ENCODE results near the gene FNDC10.
A peak's percentile ranks its signal among the peaks of the same experiment; 100 is the strongest.
"Not testable (repeated sequence)": the region's sequence is repeated elsewhere in the genome, so short reads cannot be mapped to it uniquely, and the experiment has no call there.

The FNDC10 gene

DNA sequence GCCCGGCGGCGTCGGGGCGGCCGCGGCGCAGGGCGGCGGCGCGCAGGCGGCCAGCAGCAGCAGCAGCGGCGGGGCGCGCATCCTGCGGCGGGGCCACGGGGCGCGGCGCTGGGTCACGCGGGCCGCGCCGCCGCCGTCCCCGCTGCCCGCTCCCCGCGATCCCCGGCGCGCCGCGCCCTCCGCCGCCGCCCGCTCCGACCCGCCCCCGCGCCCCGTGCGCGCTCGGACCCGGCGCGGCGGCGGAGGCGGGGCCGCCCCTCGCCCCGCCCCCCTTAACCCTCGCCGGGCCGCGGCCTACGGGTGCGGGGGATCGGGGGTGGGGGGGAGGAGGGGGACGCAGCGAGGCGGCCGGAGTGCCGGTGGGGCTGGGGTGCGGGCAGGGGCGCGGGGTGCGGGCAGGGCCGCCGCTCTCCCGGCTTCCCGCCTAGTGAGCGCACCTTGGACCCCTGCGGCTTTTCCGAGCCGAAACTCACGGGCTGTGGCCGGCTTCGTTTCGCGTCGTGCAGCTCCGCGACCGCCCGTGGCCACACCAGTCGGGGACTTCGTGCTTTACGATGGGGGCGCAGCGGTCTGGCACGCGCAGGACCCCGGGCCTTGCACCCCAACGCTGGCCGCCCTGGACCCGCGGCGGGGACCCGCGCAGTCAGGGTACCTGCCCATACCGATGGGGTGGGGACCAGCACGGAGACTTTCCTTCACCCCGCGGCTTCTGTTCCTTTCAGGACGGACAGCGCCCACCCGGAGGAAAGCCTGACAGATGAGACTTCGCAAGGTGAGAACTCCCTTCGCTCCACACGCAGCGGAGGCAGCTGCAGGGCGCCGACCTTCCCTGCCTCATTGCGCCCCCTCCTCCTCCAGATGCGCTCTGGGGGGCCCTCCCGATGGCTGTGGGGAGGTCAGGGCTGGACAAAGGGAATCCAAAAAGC lies at the start of gene FNDC10:
Gene FNDC10, minus strand, starts transcription at position 201 of the 926 bp plus-strand sequence. Its CDS starts 120 bp downstream, at position 81.
- TF ChIP-seq POLR2A (IDR thresholded peaks at IDR 0.05; ENCODE audit: low read length) = no peak
- no peak for TF ChIP-seq GATA1 (IDR thresholded peaks at IDR 0.05; ENCODE audit: low read depth, low read length)
- DNase-seq = peak in 1 of 2 experiments; percentile 40

DNA sequence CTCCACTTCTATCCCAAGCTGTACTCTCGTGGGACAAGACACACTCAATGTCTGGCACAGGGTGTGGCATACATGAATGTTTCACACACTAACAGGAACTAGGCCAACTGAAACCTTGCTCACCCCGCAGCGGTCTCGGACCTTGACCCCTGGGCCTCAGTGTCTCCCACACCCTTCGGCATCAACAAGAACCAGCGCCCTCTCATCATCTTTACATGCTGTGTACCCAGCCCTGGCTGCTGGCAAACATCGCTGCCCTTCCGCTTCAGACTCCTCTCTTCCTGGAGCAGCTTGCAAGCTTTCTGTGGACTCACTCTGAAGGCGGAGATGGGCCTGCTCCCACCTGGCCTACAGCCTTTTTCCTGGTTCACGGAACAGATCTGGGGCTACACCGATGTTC lies 48.3 kb upstream of the FNDC10 start:
- DNase-seq = not testable (repeated sequence)

GRCh38 chr1:1647567-1648241 lies 47.8 kb upstream of the FNDC10 start:
- peak; percentile 93 to 95 for DNase-seq

DNA sequence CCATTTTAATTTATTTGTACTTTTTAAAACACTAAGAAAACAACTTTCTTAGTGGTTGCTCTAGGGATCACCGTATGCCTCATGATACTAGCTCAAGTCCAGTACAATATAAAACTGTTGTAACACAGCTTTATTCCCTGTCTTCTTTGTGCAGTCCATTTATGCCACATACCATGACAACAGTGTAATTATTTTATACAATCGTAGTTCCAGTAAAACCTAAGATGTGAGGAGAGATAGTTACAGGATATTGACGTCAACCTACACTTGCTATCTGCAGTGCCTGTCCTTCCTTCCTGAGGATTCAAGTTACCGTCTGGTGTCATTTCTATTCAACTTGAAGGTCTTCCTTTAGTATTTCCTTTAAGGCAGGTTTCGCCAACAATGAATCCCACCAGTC lies 46.4 kb upstream of the FNDC10 start:
- not testable (repeated sequence) for DNase-seq

DNA sequence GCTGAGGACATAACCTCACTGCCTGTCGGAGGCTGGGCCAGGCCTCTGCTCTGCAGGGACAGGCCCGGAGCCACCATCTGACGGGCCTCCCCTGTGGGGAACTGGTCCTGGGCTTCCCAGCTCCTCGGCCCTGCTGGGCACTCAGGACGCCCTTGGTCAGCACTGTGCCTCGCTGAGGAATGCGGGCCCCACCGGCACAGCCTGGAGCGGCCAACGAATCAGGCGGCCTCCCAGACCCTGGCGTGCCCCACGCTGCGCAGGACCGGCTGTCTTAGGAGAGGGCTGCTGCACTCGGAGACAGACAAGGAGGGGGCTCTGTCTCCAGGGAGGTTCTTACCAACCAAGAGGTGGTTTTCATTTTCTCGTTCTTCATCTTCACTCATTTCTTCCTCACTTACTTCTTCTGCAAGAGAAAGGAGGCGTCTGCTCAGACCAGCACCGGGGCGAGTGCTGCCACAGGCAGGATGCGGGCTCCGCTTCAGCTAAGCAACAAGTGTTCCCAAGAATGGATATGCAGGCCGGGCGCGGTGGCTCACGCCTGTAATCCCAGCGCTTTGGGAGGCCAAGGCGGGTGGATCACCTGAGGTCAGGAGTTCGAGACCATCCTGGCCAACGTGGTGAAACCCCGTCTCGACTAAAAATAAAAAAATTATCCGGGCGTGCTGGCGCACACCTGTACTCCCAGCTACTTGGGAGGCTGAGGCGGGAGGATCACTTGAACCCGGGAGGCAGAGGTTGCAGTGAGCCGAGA lies 41.0 kb upstream of the FNDC10 start:
- not testable (repeated sequence) for DNase-seq

DNA sequence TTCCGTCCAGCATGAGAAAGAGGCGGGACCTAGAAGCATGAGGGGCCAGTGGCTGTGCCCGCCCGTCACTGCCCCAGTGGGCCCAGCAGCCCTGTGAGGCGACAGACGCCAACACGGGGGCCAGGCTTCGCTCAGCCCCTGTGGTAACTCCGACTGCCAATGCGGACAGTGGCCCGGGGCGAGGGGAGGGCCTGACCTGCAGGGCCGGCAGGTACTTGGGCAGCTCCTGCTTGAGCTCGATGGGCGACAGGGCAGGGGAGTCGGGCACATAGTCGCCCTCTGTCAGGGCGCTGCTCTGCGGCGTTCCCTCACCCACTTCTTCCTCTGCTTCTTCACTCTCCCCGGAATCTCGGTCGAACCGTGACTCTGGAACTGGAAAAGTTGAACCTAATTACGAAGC lies 40.1 kb upstream of the FNDC10 start:
- DNase-seq = not testable (repeated sequence)

DNA sequence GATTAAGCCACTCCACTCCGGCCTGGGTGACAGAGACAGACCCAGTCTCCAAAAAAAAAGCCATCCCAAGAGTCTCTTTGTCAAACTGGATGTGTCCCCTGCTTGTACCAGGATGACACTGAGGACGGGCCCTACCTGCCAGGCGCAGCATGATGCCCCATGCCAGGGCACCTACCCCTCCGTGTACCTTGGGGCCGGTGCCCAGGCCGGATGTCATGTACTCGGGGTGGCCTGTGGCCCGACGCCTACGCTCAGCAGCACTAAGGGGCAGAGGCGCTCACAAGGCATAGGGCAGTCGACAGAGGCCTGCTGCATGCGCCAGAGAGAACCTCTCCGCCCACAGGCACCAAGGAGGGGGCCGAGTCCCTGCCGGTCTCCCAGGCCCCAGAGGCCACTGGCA lies 39.4 kb upstream of the FNDC10 start:
- DNase-seq = not testable (repeated sequence)

DNA sequence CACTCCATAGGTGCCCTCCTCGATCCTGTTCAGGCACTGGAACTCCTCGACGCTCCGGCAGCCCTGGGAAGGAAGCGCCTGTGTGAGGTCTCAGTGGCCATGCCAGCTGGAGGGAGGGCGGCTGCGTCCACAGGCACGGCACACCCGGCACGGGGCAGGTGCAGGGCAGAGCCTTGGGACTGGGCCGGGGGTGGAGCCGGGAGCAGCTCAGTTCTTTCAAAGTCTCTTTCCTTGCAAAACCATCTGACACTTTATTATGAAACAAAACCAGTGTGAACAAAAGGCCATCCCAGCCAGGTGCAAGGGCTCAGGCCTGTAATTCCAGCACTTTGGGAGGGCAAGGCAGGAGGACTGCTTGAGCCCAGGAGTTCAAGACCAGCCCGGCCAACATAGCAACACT lies 38.6 kb upstream of the FNDC10 start:
- DNase-seq = not testable (repeated sequence)

DNA sequence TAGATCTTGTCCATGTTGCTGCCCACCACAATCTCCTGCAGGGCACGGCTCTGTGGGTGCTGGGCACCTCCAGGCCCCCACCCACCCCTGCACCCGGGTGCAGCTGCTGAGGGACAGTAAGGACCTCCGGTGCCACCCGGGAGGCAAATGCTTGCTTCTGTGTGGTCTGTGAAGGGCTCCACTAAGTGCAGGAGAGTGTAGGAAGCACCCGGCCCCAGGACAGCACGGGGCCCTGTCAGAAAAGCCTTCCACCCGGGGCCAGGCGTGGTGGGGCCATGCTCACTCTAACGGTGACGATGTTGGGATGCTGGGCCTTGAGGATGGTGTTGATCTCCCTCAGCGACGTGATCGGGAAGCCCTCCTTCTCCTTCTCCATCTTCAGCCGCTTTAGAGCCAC lies 37.5 kb upstream of the FNDC10 start:
- DNase-seq = not testable (repeated sequence)

- DNase-seq = not testable (repeated sequence)
Observed at GRCh38 chr1:1636621-1637478, 36.9 kb upstream of the FNDC10 start.

GRCh38 chr1:1634613-1635012 lies 34.7 kb upstream of the FNDC10 start:
- DNase-seq = not testable (repeated sequence)

DNA sequence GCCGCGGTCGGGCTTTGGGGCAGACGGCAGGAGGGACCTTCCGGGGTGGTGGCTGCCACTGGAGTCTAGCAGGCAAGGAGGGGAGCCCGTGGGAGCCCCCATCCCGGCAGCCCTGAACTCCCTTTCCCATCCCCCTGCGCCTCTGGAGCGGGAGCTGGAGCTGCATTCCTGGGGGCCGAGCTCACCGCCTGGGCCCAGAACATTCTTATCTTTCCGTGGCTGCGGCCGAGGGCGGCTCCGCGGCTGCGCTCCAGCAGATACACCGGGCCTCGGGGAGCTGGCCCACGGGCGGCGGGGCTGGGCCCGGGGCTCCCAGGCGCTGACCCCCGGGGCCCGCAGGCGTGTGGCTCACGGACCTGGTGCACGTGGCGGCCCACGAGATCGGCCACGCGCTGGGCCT lies 33.5 kb upstream of the FNDC10 start:
- not testable (repeated sequence) for DNase-seq

- TF ChIP-seq POLR2A (IDR thresholded peaks at IDR 0.05; ENCODE audit: low read length) (no peak), GATA1 (IDR thresholded peaks at IDR 0.05; ENCODE audit: low read depth, low read length) (no peak)
- DNase-seq = no peak
Observed at GRCh38 chr1:1631782-1632420, 32.0 kb upstream of the FNDC10 start, which contains the start of gene MMP23B. Gene MMP23B, plus strand, starts transcription at chr1:1632173. Its CDS starts 46 bp downstream, at chr1:1632219.

- DNase-seq = no peak
- TF ChIP-seq POLR2A (IDR thresholded peaks at IDR 0.05; ENCODE audit: low read length) = no peak
- no peak for TF ChIP-seq GATA1 (IDR thresholded peaks at IDR 0.05; ENCODE audit: low read depth, low read length)
Observed at GRCh38 chr1:1630965-1631781, 31.2 kb upstream of the FNDC10 start.

Measured in erythroblast (primary cell).